ENCODE measurements around the gene SPTBN1. TPM values are rescaled to one million over a fixed set of nuclear protein-coding genes. Genes with fewer than 3 reads are reported as not detected.

SPTBN1 gene
- polyA plus RNA-seq, 4 donors: 236 to 293 (median 257) TPM

DNA sequence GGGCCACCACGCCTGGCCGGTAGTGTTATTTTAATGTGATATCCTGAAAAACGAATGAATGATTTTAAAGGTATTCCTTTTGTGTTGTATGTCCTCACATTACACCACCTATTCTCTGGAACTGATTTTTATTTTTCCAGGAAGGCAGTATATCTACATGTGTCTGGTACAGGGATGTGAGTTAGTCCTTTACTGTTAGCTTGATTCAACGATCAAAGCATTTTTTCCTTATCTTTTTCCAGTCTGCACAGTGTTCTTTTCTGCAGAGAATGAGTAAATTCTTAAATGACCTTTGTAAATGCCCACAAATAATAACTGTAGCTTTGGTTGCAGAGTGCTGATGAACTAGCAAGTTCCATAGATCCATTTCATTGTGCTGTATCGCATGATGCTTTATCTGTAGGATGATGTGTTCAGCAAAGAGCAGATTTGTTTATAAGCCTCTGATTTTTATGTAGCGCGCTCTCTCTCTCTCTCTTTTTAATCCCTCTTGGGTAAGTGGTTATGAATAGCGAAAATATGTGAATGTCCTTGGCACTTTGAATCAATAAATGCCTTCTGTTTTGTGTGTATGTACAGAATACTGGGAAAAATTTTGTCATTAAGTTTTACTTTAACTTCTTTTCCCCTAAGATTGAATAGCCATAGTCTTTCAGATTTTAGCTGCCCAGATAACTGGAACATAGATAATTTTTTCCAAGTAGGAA is 184.9 kb downstream of the SPTBN1 start:
- no peak for DNase-seq (ENCODE audit: low read depth in 4 of 4, low spot score in 3 of 4)

DNA sequence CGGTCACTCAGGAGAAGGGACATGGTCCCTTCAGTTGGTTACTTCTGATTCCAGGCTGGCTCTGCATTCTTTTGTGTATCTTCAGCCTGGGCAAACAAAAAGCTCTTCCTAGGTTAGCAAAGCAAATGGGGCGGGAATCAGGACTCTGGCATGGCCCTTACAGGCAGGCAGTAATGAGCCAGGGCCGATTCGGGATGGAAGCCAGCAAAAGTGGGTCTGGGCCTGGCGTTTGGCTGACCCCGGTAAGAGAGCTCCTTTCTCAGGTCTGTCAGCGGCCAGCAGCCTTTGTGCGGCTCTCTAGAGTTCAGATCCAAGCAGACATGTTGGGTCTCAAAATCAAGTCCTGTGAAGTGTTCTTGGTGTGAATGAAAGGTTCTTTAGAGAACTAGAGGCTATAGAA is 185.9 kb downstream of the SPTBN1 start:
- no peak for DNase-seq (ENCODE audit: low read depth in 4 of 4, low spot score in 3 of 4)

DNA sequence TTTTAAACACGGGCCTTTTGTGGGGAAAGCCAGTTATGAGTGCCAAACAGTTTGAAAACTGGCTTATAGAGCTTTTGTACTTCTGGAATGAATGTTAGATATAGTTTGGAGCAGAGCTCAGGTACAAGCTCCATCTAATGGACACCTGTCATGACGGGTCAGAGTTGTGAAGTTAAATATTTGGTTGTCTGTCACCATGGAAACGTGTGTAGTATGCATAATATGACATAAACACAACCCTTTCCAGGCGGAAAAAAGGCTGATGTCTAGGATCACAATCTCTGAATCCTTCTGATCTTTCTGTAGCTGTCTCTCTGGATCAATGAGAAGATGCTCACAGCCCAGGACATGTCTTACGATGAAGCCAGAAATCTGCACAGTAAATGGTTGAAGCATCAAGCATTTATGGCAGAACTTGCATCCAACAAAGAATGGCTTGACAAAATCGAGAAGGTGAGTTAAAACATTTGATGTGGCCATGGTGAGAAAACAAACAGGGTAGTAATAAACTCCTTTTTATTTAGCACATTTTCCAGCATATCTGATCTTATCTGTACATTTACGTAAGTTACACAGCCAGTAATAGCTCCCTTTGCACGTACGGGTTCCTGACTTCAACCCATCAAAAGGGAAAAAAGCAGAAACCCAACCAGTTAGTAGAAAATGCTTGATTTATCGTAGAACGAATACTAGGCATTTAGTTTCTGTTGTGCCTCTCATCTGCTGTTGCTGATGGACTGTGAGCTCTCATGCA is 186.7 kb downstream of the SPTBN1 start:
- DNase-seq (ENCODE audit: low read depth in 4 of 4, low spot score in 3 of 4): no peak

DNA sequence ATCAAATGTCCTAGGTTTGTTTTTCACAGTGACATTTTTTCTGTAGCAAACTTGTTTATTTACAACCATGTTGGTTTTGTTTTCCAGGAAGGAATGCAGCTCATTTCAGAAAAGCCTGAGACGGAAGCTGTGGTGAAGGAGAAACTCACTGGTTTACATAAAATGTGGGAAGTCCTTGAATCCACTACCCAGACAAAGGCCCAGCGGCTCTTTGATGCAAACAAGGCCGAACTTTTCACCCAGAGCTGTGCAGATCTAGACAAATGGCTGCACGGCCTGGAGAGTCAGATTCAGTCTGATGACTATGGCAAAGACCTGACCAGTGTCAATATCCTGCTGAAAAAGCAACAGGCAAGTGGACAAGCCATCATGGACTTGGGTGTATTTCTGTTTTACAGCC is 188.1 kb downstream of the SPTBN1 start:
- no peak for DNase-seq (ENCODE audit: low read depth in 4 of 4, low spot score in 3 of 4)

DNA sequence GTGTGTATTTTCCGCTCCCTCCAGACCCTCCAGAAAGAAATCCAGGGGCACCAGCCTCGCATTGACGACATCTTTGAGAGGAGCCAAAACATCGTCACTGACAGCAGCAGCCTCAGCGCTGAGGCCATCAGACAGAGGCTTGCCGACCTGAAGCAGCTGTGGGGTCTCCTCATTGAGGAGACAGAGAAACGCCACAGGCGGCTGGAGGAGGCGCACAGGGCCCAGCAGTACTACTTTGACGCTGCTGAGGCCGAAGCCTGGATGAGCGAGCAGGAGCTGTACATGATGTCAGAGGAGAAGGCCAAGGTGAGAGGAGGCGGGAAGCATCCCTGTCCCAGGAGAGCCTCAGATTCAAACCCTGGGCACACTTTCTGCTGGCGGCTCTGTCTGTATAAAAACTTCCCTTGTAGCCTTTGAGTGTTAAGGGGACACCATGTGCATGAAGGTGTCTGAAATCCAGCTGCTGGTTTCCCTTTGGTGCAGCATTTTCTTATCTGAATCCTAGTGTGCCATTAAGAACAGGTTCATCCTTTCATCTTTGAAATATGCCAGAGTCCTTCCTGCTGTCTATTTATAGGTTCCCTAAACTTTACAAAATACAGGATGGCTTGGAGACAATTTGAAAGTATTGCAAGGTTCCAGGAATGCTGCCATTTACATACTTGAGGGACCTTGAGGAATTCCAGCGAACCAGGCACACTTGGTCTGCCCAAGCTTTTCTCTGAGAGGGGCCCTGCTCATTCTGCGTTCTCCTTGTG is 190.2 kb downstream of the SPTBN1 start:
- no peak for DNase-seq (ENCODE audit: low read depth in 4 of 4, low spot score in 3 of 4)

DNA sequence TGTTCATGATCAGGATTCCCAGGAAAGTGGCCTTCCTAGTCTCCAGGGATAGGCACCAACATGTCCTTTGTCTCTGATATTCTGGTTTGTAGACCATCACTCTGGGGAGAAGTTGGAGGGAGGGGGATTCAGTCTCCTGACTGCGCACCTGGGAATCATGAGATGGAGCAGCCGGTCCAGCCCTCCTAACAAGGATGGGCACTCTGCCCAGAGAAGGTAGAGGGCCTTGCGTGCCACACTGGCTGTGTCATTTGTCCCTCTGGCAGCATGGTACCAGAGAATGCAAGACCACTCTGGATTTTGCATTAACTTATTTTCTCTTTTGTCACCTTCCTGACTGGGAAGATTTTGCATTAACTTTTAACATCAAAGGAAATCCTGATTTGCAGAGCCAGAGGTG is 192.1 kb downstream of the SPTBN1 start:
- DNase-seq (ENCODE audit: low read depth in 4 of 4, low spot score in 3 of 4): no peak

DNA sequence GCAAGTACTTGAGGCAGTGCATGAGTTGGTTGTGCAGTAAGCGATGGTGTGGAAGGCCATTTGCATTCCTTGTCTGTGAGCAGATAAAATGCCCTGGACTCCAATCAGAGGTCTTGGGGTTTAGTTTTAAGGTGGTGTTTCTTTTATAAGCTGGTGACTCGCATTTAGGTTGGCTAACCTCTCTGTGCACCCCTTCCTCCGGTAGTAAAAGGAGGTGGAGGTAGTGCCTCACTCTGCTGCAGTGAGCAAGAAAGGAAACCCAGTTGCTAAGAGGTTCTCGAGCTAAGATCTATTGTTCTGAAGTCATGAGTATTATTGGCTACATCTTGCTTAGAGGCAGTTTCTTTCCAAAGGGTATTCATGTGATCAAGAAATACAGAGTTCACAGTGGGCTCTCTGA is 193.1 kb downstream of the SPTBN1 start:
- DNase-seq (ENCODE audit: low read depth in 4 of 4, low spot score in 3 of 4): no peak

DNA sequence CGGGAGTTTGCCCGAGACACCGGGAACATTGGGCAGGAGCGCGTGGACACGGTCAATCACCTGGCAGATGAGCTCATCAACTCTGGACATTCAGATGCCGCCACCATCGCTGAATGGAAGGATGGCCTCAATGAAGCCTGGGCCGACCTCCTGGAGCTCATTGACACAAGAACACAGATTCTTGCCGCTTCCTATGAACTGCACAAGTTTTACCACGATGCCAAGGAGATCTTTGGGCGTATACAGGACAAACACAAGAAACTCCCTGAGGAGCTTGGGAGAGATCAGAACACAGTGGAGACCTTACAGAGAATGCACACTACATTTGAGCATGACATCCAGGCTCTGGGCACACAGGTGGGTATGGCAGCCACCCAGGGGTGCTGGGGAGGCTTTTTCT is 193.5 kb downstream of the SPTBN1 start:
- no peak for DNase-seq (ENCODE audit: low read depth in 4 of 4, low spot score in 3 of 4)

DNA sequence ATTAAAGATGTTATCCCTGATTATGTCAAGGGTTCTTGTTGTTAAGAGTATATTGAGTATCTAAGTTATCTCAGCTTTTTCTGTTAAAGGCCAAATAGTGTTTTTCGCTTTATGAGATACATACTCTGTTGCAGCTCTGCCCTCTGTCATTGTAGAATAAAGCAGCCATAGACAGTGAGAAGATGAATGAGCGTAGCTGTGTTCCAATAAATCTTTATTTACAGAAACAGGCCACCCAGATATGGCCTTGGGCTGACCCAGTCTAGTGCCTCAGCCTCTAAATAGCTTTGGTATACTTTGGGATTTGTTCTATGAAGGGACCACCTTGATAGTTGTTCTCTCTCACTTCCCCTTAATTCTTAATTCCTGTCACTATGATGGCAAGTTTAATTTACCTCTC is 194.5 kb downstream of the SPTBN1 start:
- DNase-seq (ENCODE audit: low read depth in 4 of 4, low spot score in 3 of 4): no peak

DNA sequence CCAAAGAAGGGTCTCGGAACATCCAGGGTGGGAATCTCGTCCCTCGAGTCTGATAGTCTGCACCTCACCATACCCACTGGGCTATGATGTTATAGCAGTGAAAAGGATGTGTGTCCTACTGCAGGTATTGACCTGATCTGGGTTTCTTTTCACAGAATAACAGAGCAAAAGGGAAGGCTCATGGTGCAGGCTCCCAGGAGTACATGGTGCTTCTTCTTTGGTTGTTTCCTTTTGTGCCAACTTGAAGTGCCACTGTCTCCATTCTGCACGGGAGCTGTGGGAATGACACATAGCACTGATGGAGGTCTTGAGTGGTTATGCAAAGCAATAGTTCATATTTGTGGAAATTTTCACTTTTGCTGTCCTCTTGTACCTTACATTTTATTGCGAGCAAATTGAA is 195.2 kb downstream of the SPTBN1 start:
- no peak for DNase-seq (ENCODE audit: low read depth in 4 of 4, low spot score in 3 of 4)

DNA sequence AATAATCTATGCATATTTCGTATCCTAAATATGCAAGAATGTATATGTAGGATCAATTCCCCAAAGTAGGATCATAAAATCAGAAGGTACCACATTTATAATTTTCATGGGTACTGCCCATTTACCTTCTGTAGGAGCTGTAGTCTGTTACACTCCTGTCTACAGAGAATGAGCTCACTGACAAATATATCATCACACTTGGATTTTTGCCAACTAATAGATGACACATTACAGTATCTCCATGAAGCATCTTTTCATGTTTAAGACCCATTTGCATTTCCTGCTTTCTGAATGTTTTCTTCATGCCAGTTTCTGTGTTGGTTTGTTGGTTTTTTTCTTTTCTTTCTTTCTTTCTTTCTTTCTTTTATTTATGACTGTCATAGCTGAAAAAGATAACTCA is 196.4 kb downstream of the SPTBN1 start:
- no peak for DNase-seq (ENCODE audit: low read depth in 4 of 4, low spot score in 3 of 4)

DNA sequence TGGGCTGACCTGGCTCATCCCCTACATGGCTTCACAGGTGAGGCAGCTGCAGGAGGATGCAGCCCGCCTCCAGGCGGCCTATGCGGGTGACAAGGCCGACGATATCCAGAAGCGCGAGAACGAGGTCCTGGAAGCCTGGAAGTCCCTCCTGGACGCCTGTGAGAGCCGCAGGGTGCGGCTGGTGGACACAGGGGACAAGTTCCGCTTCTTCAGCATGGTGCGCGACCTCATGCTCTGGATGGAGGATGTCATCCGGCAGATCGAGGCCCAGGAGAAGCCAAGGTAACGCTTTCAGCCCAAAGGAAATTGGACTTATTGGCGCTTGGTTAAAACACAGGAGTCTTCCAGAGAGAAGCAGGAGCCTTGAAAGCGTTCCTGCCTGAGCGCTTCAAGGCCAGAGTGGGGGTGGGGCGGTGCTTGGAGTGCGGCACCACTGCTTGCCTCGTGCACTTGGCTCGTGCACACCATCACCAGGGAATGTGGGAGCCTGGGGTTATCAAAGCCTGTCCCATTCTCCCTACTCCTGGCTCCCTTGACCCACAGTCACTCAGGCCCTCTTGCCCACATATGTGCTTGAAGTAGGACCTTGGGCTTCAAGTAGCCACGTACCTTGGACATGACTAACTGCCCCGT is 197.6 kb downstream of the SPTBN1 start:
- DNase-seq (ENCODE audit: low read depth in 4 of 4, low spot score in 3 of 4): no peak

DNA sequence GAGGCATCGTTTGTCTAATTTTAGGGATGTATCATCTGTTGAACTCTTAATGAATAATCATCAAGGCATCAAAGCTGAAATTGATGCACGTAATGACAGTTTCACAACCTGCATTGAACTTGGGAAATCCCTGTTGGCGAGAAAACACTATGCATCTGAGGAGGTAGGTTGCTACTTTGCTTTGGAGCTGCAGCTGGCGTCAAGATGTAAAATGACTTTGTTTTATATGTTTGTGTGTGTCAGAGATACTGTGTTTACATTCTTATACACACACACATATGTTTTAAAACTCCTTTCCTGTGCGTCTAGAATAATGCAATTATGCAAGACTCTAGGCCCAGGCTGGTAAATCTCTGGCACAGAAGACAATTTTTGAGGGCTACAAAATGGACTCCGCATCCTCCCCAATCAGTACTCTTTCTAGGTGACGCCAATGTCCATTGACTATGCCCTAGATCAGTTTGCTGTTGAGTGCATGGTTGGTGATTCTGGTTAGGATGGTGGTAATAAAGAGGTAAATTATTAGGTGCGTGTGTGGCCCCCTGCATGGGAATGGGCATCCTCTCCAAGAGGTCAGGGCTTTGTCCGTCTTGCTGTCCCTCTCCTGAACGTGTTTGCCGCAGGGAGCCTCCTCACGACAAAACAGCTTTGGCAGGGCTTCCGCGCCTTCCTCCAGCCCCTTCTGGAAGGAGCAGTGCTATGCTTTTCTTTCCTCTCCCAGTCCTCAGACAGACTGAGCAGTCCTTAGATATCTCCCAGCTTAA is 199.1 kb downstream of the SPTBN1 start:
- DNase-seq (ENCODE audit: low read depth in 4 of 4, low spot score in 3 of 4): no peak

DNA sequence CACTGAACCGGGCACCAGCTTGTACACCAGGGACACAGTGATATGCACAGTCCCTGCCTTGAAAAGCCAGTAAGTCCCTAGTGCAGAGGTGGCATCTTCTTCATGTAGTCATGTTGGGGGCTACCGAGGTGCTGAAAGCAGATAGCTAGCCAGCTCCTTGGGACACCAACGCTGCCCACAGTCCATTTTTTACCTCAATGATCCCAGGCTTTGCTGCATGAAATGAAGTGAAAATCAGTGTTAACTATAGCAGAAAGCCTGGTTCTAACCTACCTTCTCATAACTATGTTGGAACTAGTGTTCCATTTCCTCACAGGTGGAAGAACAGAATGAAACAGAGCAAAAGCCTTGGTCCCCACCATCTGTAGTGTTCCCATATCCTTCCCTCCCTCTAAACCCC is 200.7 kb downstream of the SPTBN1 start:
- DNase-seq (ENCODE audit: low read depth in 4 of 4, low spot score in 3 of 4): no peak

DNA sequence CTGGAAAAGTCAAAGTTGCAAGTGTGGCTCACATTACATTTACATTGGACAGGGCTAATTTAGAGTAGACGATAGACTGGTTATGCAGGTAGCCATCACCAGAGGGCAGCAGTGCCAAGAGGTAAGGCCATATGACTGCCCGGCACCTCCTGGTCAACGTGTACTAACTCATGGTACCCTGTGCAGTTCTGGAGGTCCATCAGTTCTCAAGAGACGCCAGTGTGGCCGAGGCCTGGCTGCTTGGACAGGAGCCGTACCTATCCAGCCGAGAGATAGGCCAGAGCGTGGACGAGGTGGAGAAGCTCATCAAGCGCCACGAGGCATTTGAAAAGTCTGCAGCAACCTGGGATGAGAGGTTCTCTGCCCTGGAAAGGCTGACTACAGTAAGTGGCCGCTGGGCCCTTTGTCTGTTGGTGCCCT is 201.5 kb downstream of the SPTBN1 start:
- DNase-seq (ENCODE audit: low read depth in 4 of 4, low spot score in 3 of 4): no peak

DNA sequence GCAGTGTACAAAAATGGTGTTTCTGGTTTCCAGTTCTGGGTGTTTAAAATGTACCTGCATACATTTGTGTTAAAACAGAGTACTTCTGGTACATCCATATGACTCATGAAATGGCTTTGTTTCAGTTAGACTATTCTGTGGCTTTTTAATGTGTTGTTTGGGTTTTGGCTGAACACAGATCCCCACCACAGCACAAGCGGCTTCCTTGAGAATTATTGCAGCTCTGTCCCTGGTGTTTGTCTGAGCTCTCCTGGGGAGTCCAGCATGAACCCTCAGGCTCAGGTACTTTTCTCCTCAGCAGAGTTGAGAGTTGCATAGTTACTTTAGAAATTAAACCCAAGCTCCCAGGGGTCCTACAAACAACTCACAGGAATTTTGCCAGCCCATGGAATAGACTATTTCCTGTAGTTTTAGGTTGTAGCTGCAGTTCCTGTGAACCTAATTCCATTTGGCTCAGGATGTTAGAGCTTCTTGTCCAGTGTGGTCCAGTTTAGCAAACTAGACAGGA is 202.5 kb downstream of the SPTBN1 start:
- no peak for DNase-seq (ENCODE audit: low read depth in 4 of 4, low spot score in 3 of 4)

DNA sequence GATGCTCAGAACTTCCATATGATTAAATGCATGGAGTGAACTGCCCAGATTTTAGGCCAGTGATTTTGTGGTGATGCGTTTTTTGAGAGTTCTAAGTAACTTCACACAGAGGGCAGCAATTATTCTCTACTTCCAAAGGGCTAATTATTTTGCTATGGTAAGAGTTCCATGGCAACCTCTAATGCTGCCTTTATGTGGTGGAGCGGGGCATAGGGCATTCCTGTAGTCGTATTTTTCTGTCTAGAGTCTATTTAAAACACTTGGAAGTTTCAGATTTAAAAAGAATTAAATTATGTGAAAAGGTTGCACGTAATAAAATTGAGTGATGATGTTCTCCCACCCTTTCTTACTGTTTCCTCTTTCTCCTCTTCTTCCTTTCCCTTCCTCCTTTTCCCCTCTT is 203.4 kb downstream of the SPTBN1 start:
- no peak for DNase-seq (ENCODE audit: low read depth in 4 of 4, low spot score in 3 of 4)

DNA sequence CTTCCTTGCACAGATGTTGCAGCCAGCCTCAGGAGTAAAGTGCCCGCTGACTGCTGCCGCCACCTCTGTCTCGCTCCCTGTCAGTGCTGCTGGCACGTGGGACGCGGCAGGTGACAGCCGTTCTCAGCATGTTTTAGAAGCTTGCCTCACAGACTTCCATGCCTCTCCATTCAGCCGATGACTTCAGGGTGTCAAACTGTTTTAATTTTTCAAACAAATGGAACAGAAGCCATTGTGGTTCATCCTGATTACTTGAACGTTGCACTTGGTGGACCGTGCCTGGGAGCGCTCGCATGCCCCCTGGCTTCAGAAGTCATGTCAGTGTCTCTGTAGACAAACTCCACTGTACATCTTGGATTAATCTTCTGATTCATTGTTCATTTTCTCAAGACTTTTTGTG is 204.6 kb downstream of the SPTBN1 start:
- no peak for DNase-seq (ENCODE audit: low read depth in 4 of 4, low spot score in 3 of 4)

DNA sequence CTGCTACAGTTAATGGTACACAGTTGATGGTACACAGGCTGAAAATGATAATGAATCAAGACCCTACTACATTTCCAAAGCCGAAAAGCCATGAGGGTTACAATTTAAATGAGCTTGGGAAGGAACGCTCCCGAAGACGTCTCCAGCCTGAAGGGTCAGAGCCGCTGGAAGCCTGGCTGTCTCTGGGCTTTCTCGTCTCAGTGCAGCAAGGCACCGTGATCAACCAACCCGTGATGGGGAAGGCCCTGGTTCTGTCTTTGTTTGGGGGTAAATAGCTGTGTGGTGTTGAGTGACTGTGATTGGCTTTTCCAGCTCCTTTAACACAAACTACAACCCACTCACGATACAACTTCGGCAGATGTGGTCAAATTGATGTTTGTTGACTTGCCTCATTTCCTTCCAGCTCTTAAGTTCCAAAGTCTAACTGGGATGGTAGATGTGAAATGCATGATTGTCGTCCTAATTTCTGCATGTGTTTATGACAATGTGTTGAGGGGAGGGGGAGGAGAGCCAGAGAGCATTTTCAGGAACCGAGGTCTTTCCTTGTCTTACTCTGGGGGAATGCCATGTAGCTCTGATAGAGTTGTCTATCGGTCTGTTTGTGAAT is 207.4 kb downstream of the SPTBN1 start:
- DNase-seq (ENCODE audit: low read depth in 4 of 4, low spot score in 3 of 4): no peak

DNA sequence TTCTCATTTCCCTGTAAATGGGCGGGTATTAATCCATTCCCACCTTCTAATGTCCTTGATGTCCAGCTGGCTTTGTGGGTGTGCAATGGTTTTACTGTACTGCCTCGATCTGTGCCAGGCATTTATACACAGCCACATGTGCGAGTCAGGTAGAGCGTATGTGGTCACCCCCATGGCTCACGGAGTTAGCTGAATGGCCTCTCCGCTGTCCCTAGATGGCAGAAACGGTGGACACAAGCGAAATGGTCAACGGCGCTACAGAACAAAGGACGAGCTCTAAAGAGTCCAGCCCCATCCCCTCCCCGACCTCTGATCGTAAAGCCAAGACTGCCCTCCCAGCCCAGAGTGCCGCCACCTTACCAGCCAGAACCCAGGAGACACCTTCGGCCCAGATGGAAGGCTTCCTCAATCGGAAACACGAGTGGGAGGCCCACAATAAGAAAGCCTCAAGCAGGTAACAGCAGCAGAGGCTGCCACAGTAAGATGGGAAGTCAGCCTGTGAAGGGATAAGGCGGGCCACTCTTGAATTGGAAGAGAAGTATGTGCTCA is 208.2 kb downstream of the SPTBN1 start:
- DNase-seq (ENCODE audit: low read depth in 4 of 4, low spot score in 3 of 4): no peak

All from left renal pelvis (tissue), 4 donors.